ENCODE data around the gene C1orf115.
"Not testable (repeated sequence)": the region's sequence is repeated elsewhere in the genome, so short reads cannot be mapped to it uniquely, and the experiment has no call there.

C1orf115 gene, protein sequence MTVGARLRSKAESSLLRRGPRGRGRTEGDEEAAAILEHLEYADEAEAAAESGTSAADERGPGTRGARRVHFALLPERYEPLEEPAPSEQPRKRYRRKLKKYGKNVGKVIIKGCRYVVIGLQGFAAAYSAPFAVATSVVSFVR

DNA sequence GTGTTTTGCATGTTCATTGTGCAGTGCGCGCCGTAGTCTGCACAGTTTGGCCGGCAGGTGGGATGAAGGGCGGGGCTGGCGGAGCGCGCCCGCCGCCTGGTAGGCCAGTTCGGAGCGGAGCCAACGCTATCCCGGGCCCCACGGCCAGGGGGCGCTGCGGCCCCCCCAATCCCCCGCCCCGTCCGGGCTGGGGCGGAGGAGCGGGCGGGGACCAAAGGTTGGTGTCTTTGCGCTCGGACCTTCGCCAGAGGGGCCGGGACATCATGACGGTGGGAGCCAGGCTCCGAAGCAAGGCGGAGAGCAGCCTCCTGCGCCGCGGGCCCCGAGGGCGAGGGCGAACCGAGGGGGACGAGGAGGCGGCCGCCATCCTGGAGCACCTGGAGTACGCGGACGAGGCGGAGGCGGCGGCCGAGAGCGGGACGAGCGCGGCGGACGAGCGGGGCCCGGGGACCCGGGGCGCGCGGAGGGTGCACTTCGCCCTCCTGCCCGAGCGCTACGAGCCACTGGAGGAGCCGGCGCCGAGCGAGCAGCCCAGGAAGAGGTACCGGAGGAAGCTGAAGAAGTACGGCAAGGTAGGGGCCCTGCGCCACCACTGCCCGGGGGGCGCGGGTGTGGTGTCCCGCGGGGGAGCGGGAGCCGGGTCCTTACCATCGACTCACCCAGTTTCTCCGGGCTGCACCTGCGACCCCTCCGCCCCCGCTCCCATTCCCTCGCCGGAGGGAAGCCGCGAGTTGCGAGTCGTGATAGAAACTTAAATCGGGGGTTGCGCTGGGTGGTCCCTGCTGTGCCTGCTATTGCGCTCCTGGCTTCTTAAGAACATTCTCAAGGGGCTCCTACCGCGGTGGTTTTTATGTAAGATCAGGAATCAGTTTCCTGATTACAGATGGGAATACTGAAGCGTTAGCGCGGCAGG is at the start of gene C1orf115:
C1orf115 (plus strand) TSS at position 224 of the 913 bp plus-strand sequence; CDS start at position 264, 40 bp downstream.
- DNase-seq, result peak; percentile 42 to 93 (median 62)
- intact Hi-C loops (cut with DNase I), result loop anchor here (5.0 kb wide), 1 partner anchor 42 kb away; no protein-coding TSS in a partner anchor

DNA sequence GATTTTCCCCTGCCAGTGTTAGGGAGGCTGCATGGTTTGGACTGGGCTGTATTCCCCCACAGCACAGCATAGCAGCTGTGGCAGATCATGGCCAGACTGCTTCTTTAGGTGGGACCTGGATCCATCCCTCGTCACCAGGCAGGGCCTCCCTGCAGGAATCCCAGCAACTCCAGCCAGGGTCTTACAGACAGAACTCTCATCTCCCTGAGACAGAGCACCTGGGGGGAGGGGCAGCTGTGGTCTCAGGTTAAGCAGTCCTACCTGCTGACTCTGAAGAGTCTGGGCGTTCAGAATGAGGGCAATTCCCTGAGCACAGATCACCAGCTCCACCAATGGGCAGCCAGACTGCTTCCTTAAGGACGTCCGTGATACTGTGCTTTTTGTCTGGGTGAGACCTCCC is 47.9 kb upstream of the C1orf115 start:
- intact Hi-C loops (cut with DNase I), result no loop called here
- DNase-seq, result peak in 1 of 10 donors; percentile 73

DNA sequence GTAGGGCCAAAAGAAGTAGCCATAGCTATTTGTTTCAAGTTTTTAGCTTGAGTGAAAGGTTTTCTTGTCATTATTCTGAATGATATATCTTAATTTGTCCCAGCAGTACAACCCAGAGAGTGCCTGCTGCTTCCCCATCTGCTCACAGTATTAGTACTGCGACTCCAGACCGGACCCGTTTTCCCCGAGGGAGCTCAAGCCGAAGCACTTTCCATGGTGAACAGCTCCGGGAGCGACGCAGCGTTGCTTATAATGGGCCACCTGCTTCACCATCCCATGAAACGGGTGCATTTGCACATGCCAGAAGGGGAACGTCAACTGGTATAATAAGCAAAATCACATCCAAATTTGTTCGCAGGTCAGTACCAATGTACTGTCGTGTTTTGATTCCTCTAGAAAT is 37.2 kb upstream of the C1orf115 start:
- intact Hi-C loops (cut with DNase I), result no loop called here

DNA sequence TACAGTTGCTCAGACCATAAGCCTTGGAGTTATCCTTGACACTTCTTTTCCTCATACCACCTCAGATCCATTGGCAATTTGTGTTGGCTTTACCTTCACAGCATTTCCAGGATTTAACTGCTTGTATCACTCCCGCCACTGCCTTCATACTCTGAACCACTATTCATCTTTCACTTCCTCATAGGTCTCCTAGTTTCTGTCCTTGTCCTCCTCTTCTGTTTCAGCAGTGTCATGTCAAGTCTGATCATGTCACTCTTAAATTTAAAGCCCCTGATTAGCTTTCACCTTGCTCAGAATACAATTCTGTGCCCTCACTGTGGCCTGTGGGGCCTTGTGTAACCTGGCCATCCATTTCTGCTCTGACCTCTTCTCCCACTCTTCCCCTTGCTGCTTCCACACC is 34.7 kb upstream of the C1orf115 start:
- DNase-seq, result no peak
- intact Hi-C loops (cut with DNase I), result no loop called here

More for the DNA sequence above, 37.2 kb upstream of the C1orf115 start:
- DNase-seq, result peak in 1 of 10 donors; percentile 71

DNA sequence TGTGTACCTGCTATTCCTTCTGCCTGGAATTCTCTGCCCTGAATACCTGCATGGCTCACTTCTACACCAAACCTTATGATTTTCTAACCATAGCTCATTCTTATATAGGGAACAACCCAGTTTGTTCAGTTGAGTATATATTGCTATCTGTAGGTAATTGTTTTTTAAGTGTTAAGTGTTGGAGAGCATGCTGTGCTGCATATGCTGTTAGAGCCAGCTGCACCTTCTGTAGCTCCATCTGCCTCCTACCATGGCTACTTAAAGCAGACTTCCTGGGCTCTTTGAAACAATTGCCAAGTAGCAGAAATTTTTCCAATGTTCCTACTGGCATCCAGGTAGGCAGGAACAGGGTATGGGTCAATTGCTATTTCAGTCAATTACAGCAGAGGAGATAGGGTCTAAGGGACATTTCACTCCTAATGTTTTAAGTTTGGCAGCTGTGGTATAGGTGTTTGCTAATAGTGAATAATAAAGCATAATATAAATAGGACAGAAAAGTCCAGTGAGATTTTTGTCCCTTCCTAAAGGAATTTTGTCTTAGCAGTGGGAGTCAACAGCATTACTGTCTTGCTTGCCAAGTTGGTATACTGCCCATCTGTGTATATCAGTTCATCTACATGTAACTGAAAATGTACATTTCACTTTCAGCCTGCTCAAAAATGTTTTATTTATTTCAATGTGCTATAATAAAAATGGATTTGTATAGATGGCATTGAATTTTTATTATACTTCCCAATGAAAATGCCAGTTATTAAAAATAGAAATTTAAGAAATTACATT is 34.0 kb upstream of the C1orf115 start:
- peak in 3 of 10 donors; percentile 15 to 55 (median 31) for DNase-seq
- intact Hi-C loops (cut with DNase I), result no loop called here

DNA sequence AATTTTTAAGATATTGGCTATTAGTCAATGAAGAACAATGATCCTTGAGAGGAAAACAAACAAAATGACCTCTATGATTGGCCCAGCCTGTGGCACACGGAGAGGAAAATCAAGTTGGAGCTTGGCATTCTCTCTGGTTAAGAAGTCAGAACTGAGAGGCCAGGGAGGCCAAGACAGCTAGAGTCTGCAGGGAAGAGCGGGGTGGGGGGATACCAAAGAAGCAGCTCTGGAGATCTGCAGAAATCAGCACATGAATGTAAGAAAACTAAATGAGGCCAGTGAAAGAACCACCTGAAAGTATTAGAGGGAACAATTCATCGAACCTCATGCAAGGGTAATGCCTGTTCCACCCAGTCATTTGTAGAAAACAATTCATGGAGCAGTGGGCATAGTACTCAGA is 23.8 kb upstream of the C1orf115 start:
- intact Hi-C loops (cut with DNase I), result no loop called here
- DNase-seq, result no peak

DNA sequence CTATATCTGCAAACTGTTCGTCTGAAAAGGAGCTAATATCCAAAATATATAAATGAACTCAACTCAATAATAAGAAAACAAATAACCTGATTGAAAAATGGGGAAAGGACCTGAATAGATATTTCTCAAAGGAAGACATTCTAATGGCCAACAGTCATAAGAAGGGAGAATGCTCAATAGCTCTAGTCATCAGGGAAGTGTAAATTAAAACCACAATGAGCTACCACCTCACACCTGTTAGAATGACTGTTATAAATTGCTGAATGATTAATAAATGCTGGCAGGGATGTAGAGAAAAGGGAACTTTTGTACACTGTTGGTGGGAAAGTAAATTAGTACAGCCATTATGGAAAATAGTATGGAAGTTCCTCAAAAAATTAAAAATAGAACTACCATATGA is 21.2 kb upstream of the C1orf115 start:
- intact Hi-C loops (cut with DNase I), result no loop called here
- no peak for DNase-seq

DNA sequence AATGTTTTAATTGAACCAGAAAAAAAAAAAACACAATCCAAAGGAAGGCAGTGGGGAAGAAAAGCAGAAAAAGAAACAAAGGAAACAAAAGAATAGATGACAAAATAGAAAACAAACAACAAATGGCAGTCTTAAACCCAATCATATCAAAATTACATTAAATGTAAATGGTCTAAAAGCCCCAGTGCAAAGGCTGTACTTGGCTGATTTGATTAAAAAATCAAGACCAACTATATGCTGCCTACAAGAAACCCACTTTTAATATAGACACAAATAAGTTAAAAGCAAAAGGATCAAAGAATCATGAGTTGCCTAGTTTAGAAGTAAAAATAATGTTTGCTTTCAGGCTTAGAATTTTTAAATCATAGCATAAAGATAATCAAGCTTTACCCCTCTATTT is 19.8 kb upstream of the C1orf115 start:
- intact Hi-C loops (cut with DNase I), result no loop called here
- DNase-seq, result no peak

DNA sequence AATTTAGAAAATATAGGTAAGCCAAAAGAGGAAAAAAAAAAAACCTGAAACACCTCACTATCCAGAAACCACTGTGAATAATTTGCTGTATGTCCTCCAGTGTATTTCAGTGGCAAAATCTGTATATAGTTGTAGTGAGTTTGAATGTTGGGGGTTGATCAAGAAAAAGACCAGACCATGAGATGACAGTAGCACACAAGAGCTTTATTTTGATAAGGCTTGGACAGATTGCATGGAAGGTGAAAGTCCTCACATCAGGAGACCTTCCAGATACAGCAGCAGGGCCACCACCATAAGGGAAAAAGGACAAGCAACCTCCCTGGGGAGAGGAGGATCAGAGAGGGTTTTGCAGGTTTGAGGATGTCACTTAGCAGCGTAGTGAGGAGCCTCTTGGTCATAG is 16.2 kb upstream of the C1orf115 start:
- DNase-seq, result no peak
- intact Hi-C loops (cut with DNase I), result no loop called here

DNA sequence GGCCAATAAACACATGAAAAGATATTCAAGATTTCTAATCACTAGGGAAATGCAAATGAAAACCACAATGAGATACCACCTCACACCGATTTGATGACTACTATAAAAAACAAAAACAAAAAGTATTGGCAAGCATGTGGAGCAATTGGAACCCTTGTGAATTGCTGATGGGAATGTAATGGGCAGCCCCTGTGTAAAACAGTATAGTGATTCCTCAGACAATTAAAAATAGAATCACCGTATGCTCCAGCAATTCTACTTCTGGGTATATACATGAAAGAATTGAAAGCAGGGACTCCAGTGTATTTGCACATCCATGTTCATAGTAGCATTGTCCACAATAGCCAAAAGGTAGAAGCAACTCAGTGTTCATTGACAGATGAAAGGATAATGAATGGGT is 12.9 kb upstream of the C1orf115 start:
- DNase-seq, result no peak
- intact Hi-C loops (cut with DNase I), result no loop called here

DNA sequence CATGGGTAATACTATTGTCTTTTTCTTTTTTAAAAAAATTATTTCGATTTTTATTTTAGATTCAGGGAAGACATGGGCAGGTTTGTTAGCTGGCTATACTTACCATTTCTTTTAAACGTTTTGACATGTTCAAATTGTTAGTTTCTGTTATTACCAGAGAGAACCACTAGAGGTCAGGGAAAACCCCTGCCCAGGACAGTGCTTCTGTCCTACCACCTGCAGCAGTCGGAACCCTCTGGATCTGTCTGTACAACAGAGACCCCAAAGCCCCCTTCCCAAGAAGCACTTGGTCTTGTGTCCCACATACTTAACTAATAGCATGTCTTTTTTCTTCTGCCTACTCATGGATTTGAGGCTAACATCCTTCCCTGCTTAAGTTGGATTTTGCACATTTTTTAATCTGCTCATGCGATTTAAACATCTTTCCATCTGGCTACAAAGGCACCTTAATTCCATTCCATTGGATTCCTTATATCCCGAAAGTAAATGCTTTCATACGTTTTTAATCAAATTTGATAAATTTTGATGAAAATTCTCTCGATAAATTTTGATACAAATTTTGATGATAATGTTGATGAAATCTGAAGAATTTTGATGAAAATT is 10.0 kb upstream of the C1orf115 start:
- intact Hi-C loops (cut with DNase I), result loop anchor here (2.0 kb wide), 1 partner anchor 97 kb away; no protein-coding TSS in a partner anchor
- no peak for DNase-seq

DNA sequence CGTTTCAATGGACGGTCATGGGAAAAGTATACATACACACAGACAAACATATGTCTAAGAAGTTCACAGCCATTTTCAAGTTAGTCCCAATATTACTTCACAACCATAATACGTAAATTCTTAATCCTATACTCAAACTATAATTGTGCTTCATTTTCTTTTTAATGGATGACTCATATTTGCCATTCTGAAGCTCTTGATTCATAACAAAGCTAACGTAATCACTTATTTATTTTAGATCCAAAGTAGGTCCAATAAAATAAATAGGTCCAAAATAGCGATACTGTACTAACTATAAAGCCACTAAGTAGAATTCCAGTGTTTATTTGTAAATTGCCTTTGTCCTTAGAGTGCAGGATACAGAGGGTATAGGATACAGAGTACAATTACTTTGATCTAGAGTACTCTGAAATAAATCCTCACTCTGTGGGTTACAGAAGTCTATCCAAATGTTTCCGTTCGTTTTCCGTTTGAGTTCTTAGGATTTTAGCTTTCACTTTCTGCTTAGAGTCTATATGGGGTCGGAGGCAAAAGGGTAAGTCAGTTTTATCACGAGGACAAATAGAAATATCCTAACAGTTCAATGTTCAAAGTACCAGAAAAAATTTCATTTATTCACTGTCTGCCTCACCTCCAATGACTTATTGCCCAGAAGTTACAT is 8.8 kb upstream of the C1orf115 start:
- intact Hi-C loops (cut with DNase I), result loop anchor here (2.0 kb wide), 1 partner anchor 95 kb away; no protein-coding TSS in a partner anchor
- no peak for DNase-seq

DNA sequence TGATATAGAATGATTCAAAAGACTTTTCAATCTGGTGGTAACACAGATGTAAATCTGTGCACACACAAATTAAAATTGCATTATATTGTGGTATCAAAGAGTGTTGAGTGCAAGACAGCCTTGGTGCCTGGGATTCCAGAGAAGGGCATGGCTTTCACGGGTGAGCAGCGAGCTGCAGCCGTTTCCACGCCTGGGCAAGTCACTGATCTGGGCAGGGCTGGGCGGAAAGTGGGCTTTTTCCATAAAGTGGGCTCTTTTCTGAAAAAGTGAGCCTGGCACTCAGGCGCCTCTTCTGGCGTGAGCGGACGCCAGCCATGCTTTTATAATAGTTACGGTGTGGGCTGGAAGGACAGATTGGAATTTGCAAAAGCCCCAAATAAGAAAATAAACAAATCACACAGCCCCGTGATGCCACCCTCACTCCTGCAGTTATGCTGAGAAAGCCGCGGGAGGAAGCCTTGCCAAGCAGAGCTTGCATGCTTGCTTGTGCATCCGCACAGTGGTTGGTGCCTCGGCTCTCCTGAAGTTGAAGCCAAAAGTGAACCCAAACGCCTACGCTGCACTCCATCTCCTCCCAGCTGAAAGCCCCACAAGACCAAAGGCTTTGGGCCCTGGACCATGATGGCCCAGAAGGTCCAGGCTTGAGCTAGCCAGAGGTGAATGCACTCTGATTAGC is 7.1 kb upstream of the C1orf115 start:
- DNase-seq, result peak in 4 of 10 donors; percentile 22 to 85 (median 56)
- intact Hi-C loops (cut with DNase I), result no loop called here

DNA sequence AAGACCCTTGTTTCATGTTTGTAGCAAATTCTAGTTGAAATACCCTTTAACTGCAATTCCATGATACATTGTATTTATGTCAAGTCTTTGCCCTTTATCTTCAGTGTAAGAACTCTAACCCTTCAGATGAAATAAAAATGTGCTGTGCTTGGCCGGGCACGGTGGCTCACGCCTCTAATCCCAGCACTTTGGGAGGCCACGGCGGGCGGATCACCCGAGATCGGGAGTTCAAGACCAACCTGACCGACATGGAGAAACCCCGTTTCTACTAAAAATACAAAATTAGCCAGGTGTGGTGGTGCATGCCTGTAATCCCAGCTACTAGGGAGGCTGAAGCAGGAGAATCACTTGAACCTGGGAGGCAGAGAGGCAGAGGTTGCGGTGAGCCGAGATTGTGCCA is 6.4 kb upstream of the C1orf115 start:
- DNase-seq; intact Hi-C loops (cut with DNase I): not testable (repeated sequence)

DNA sequence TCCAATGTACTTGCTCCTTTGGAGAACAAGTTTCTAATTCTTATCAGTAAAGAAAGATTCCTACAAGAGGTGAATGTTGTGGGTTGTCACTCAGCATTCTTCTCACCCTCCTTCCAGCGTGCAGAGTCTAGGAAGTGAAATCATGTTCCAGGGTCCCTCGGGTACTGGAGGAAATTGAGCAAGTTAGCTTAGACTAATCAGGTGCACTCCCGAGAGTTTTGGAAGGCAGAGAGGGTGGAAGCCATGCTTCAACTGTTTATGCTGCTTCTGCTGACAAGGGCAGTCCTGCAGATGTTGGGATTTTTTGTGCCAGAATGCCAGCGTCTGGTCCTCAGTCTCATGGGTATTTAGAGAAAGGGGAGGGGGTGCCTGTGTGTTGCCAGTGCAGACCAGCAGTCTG is 5.3 kb upstream of the C1orf115 start:
- DNase-seq, result no peak
- intact Hi-C loops (cut with DNase I), result no loop called here

DNA sequence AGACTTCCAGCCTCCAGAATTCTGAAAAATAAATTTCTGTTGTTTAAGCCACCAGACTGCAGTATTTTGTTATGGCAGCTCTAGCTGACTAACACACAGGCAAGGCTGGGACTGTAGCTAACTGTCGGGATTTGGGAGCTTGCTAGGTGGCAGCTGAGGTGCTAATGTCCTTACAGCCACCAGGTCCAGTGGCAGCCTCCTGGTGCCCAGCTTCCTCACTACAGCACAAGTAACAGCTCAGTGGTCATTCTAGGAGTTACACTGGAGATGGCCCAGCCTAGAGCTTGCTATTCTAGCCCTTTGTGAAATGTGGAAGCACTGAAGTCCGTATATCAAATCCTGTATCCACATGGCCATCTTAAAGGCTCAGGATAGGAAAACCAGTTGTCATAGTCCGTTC is 4.3 kb upstream of the C1orf115 start:
- no peak for DNase-seq
- intact Hi-C loops (cut with DNase I), result no loop called here

DNA sequence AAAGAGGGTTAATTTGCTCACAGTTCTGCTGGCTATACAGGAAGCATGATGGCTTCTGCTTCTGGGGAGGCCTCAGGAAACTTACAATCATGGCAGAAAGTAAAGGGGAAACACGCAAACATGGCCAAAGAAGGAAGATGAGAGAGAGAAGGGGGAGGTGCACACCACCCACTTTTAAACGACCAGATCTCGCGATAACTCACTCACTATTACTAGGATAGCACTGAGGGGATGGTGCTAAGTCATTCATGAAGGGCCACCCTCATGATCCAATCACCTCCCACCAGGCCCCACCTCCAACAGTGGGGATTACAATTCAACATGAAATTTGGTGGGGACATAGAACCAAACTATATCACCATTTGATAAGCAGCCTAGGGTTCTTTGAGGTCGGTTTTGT is 2.4 kb upstream of the C1orf115 start:
- no peak for DNase-seq
- intact Hi-C loops (cut with DNase I), result no loop called here

DNA sequence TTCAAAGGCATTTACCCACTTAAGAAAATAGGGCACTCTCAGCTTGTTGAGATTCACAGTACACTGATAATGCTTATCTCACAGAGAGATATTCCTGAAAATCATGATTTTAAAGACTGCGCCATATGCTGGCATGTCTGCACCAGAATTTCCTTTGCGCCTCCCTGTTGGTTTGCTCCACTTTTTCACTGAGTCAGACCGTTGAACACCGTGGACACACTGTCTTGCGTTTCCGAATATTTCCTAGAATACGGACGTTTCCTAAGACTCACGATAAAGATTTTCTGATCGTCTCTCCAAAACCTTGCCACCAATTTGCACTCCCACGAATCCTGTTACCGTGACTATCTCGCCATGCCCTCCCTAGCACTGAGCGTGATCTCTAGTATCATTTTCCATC is 497 bp upstream of the C1orf115 start:
- no peak for DNase-seq
- intact Hi-C loops (cut with DNase I), result loop anchor here (5.0 kb wide), 1 partner anchor 43 kb away; no protein-coding TSS in a partner anchor

DNA sequence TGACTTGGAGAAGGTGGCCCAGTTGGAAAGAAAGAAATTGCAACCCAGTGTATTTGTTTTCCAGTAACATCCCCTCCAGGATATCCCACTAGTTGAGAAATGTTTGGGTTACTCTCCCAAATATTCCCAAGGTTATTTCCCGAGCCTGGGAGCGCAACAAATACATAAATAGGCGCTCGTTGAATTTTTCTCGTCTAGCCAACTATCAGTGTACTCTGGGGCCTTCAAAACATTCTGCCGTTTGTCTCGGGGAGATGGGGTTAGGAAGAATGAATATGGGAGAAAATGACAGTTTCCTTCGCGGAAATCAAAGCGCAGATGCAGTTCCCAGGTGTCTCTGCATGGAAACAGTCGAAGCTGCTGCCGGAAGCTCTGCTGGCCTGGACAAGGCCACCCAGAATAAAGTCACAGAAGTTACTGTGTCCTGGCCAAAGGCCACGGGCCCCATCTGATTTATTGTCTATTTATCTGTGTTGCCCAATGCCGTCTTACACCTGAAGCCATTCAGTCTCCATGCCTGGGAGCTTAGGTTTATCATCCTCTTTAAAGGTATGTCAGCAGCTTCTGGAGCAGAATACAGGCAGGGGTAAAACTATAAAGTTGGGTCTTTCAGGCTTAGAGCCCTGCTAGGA is 1.0 kb downstream of the C1orf115 start:
- intact Hi-C loops (cut with DNase I), result loop anchor here (5.0 kb wide), 1 partner anchor 41 kb away; no protein-coding TSS in a partner anchor

More for the DNA sequence above, 1.0 kb downstream of the C1orf115 start:
- no peak for DNase-seq
